ENCODE results near the gene COL10A1.

Gene COL10A1

GRCh38 chr6:116145803-116146675 is 20.1 kb upstream of the COL10A1 start:
- TF ChIP-seq POLR2A (IDR thresholded peaks at IDR 0.05; ENCODE audit: low read depth, low read length): no peak
- no peak for DNase-seq (ENCODE audit: insufficient read length, low spot score)
- FAIRE-seq: no peak

- DNase-seq (ENCODE audit: insufficient read length, low spot score) (peak; percentile 6), FAIRE-seq (peak; percentile 91)
- no peak for TF ChIP-seq POLR2A (IDR thresholded peaks at IDR 0.05; ENCODE audit: low read depth, low read length)
These were observed 18.7 kb upstream of the COL10A1 start for GRCh38 chr6:116144605-116145004.

GRCh38 chr6:116139917-116140316 is 14.0 kb upstream of the COL10A1 start:
- DNase-seq (ENCODE audit: insufficient read length, low spot score): no peak
- TF ChIP-seq POLR2A (IDR thresholded peaks at IDR 0.05; ENCODE audit: low read depth, low read length): no peak
- no peak for FAIRE-seq

- FAIRE-seq (no peak), DNase-seq (ENCODE audit: insufficient read length, low spot score) (no peak)
- no peak for TF ChIP-seq POLR2A (IDR thresholded peaks at IDR 0.05; ENCODE audit: low read depth, low read length)
These were observed 11.0 kb upstream of the COL10A1 start for GRCh38 chr6:116136933-116137340.

- TF ChIP-seq POLR2A (IDR thresholded peaks at IDR 0.05; ENCODE audit: low read depth, low read length): no peak
- DNase-seq (ENCODE audit: insufficient read length, low spot score) (no peak), FAIRE-seq (no peak)
These were observed 10.4 kb upstream of the COL10A1 start for GRCh38 chr6:116136373-116136772.

- FAIRE-seq (no peak), DNase-seq (ENCODE audit: insufficient read length, low spot score) (no peak)
- no peak for TF ChIP-seq POLR2A (IDR thresholded peaks at IDR 0.05; ENCODE audit: low read depth, low read length)
These were observed 7.5 kb upstream of the COL10A1 start for GRCh38 chr6:116133453-116133852.

GRCh38 chr6:116127771-116128493 is 2.0 kb upstream of the COL10A1 start:
- FAIRE-seq (no peak), DNase-seq (ENCODE audit: insufficient read length, low spot score) (no peak)
- TF ChIP-seq POLR2A (IDR thresholded peaks at IDR 0.05; ENCODE audit: low read depth, low read length): no peak

GRCh38 chr6:116120430-116120829 is 5.5 kb downstream of the COL10A1 start:
- no peak for TF ChIP-seq POLR2A (IDR thresholded peaks at IDR 0.05; ENCODE audit: low read depth, low read length)
- FAIRE-seq: no peak

GRCh38 chr6:116118608-116119007 is 7.3 kb downstream of the COL10A1 start:
- no peak for TF ChIP-seq POLR2A (IDR thresholded peaks at IDR 0.05; ENCODE audit: low read depth, low read length)
- no peak for FAIRE-seq
- no peak for DNase-seq (ENCODE audit: insufficient read length, low spot score)

More at GRCh38 chr6:116120430-116120829, 5.5 kb downstream of the COL10A1 start:
- no peak for DNase-seq (ENCODE audit: insufficient read length, low spot score)

- DNase-seq (ENCODE audit: insufficient read length, low spot score) (no peak), FAIRE-seq (no peak)
These were observed 10.2 kb downstream of the COL10A1 start for GRCh38 chr6:116115781-116116180.

GRCh38 chr6:116113386-116113785 is 12.5 kb downstream of the COL10A1 start:
- DNase-seq (ENCODE audit: insufficient read length, low spot score): no peak
- TF ChIP-seq POLR2A (IDR thresholded peaks at IDR 0.05; ENCODE audit: low read depth, low read length): no peak
- FAIRE-seq: no peak

More at GRCh38 chr6:116115781-116116180, 10.2 kb downstream of the COL10A1 start:
- no peak for TF ChIP-seq POLR2A (IDR thresholded peaks at IDR 0.05; ENCODE audit: low read depth, low read length)

- FAIRE-seq: no peak
These were observed 14.1 kb downstream of the COL10A1 start for GRCh38 chr6:116111552-116112528.

GRCh38 chr6:116108836-116109235 is 17.1 kb downstream of the COL10A1 start:
- FAIRE-seq (no peak), DNase-seq (ENCODE audit: insufficient read length, low spot score) (no peak)
- no peak for TF ChIP-seq POLR2A (IDR thresholded peaks at IDR 0.05; ENCODE audit: low read depth, low read length)

More at GRCh38 chr6:116111552-116112528, 14.1 kb downstream of the COL10A1 start:
- no peak for TF ChIP-seq POLR2A (IDR thresholded peaks at IDR 0.05; ENCODE audit: low read depth, low read length)
- no peak for DNase-seq (ENCODE audit: insufficient read length, low spot score)

Data from H54 (cell line).